ENCODE data around the gene PDGFB.

DNA sequence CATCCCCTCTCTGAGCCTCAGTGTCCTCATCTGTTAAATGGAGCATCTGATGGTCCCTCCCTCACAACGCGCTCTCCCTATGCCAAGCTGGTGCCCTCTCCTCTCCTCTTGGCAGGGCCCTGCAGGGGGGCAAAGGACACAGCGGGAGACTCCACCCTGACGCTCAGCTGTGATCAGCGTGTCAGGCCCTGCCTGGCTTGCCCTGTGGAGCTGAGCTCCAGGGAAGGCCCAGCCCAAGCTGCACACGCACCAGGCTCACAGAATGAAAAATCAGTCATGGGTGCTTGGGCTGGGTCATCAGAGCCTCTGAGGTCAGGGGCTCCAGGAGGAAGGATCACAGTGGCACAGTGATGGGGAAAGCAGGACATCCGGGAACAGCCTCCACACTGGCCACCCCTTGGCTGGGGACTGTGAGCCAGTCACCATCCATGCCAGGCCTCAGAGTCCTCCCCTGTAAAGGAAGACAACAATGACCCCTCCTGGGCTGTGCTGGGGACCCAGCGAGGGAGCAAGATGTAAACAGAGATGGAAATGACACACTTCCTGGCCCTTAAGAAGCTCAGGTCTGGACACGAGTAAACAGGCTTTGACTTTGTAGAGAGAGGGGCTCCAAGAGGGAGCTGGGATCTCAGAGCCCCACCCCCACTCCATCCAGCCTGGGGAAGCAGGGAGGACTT, 38.0 kb upstream of the PDGFB start:
- TF ChIP-seq, protein P1, sequence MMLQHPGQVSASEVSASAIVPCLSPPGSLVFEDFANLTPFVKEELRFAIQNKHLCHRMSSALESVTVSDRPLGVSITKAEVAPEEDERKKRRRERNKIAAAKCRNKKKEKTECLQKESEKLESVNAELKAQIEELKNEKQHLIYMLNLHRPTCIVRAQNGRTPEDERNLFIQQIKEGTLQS (IDR thresholded peaks at IDR 0.05) = no peak
- TF ChIP-seq POLR2AphosphoS5 (IDR thresholded peaks at IDR 0.05; ENCODE audit: low read depth, low read length) = no peak
- no peak for TF ChIP-seq POLR2A (IDR thresholded peaks at IDR 0.05; ENCODE audit: borderline replicate concordance, extremely low read depth, insufficient read depth, insufficient read length)
- TF ChIP-seq, protein P2, sequence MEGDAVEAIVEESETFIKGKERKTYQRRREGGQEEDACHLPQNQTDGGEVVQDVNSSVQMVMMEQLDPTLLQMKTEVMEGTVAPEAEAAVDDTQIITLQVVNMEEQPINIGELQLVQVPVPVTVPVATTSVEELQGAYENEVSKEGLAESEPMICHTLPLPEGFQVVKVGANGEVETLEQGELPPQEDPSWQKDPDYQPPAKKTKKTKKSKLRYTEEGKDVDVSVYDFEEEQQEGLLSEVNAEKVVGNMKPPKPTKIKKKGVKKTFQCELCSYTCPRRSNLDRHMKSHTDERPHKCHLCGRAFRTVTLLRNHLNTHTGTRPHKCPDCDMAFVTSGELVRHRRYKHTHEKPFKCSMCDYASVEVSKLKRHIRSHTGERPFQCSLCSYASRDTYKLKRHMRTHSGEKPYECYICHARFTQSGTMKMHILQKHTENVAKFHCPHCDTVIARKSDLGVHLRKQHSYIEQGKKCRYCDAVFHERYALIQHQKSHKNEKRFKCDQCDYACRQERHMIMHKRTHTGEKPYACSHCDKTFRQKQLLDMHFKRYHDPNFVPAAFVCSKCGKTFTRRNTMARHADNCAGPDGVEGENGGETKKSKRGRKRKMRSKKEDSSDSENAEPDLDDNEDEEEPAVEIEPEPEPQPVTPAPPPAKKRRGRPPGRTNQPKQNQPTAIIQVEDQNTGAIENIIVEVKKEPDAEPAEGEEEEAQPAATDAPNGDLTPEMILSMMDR (IDR thresholded peaks at IDR 0.05 in 2 of 3, conservative IDR thresholded peaks at IDR 0.05 in 1 of 3; ENCODE audit: borderline replicate concordance in 1 of 3, insufficient read depth in 1 of 3, low read depth in 2 of 3, low read length in 2 of 3) = no peak
- peak; percentile 28; the same call in 1 of the 2 replicates for TF ChIP-seq RAD21 (IDR thresholded peaks at IDR 0.05; ENCODE audit: low read depth)
- no peak for TF ChIP-seq EZH2 (IDR thresholded peaks at IDR 0.05)
- TF ChIP-seq, protein P3, sequence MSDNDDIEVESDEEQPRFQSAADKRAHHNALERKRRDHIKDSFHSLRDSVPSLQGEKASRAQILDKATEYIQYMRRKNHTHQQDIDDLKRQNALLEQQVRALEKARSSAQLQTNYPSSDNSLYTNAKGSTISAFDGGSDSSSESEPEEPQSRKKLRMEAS (IDR thresholded peaks at IDR 0.05) = no peak
- no peak for TF ChIP-seq ZFX (IDR thresholded peaks at IDR 0.05)
- no peak for TF ChIP-seq CEBPB (IDR thresholded peaks at IDR 0.05; ENCODE audit: low read depth)
- no peak for TF ChIP-seq FOSL1 (IDR thresholded peaks at IDR 0.05; ENCODE audit: low read depth)

All from HCT116 (cell line).